GM19455 (cell line): ENCODE data around the gene PGK2.
"Not testable (repeated sequence)": the region's sequence is repeated elsewhere in the genome, so short reads cannot be mapped to it uniquely, and the experiment has no call there.

Source experiments
- ATAC-seq: cut with Tn5 transposase; IDR thresholded peaks from one replicate; pipeline ENCODE4 v1.9.1; 2021; ENCODE audit not compliant: unreplicated experiment

Gene PGK2

GRCh38 chr6:49787176-49787575, at the start of gene PGK2:
Gene PGK2, minus strand, starts transcription at chr6:49787285. Its CDS starts 98 bp downstream, at chr6:49787187.
- ATAC-seq = no peak

GRCh38 chr6:49835140-49835539, 48.1 kb upstream of the PGK2 start:
- ATAC-seq = no peak

GRCh38 chr6:49833386-49833785, 46.3 kb upstream of the PGK2 start:
- ATAC-seq = no peak

- peak; percentile 97 for ATAC-seq
Measured at GRCh38 chr6:49826743-49827406, 39.8 kb upstream of the PGK2 start.

- no peak for ATAC-seq
Measured at GRCh38 chr6:49815166-49815565, 28.1 kb upstream of the PGK2 start.

- no peak for ATAC-seq
Measured at GRCh38 chr6:49813248-49813647, 26.2 kb upstream of the PGK2 start.

- ATAC-seq = no peak
Measured at GRCh38 chr6:49806145-49806544, 19.1 kb upstream of the PGK2 start.

GRCh38 chr6:49805246-49805645, 18.2 kb upstream of the PGK2 start:
- ATAC-seq = no peak

- ATAC-seq = no peak
Measured at GRCh38 chr6:49801525-49801924, 14.4 kb upstream of the PGK2 start.

- ATAC-seq = no peak
Measured at GRCh38 chr6:49799090-49799489, 12.0 kb upstream of the PGK2 start.

- not testable (repeated sequence) for ATAC-seq
Measured at GRCh38 chr6:49796842-49797455, 9.9 kb upstream of the PGK2 start.

GRCh38 chr6:49790341-49790740, 3.3 kb upstream of the PGK2 start:
- ATAC-seq = no peak

GRCh38 chr6:49784272-49784671, 2.8 kb downstream of the PGK2 start:
- no peak for ATAC-seq

- no peak for ATAC-seq
Measured at GRCh38 chr6:49782725-49783124, 4.4 kb downstream of the PGK2 start.

- no peak for ATAC-seq
Measured at GRCh38 chr6:49782293-49782692, 4.8 kb downstream of the PGK2 start.

GRCh38 chr6:49776444-49776843, 10.6 kb downstream of the PGK2 start:
- no peak for ATAC-seq

GRCh38 chr6:49775043-49775442, 12.0 kb downstream of the PGK2 start:
- ATAC-seq = no peak

GRCh38 chr6:49772285-49772684, 14.8 kb downstream of the PGK2 start:
- no peak for ATAC-seq

- no peak for ATAC-seq
Measured at GRCh38 chr6:49766762-49767161, 20.3 kb downstream of the PGK2 start.

- no peak for ATAC-seq
Measured at GRCh38 chr6:49764571-49765236, 22.4 kb downstream of the PGK2 start.

GRCh38 chr6:49744259-49744658, 42.8 kb downstream of the PGK2 start, which contains the start of gene CRISP3:
Gene CRISP3, minus strand, starts transcription at chr6:49744388. Its CDS starts 21 bp downstream, at chr6:49744367.
- ATAC-seq = no peak

GRCh38 chr6:49743429-49743828, 43.7 kb downstream of the PGK2 start:
- ATAC-seq = no peak
